Natural killer cell (primary cell): ENCODE results near the gene MIA2. TPM values are rescaled to one million over a fixed set of nuclear protein-coding genes. Genes with fewer than 3 reads are reported as not detected.

Experiments used
- ATAC-seq, 3 donors: fragments of 150-1000 bp in 2 of 3; fragments of 200-7000 bp in 1 of 3; cut with Tn5 transposase; 1 replicate in 1 of 3; 2 replicates in 2 of 3; pipeline ENCODE4 v1.10.0; 2021; ENCODE audit warnings: mild to moderate bottlenecking in 2 of 3, moderate library complexity in 2 of 3
- DNase-seq, 2 donors: peaks; one replicate each; pipeline versions ENCODE4 v3.0.0 to v3.0.0-alpha.2; 2013 to 2021; ENCODE audit warnings: mixed read lengths in 1 of 2
- H3K27ac ChIP-seq: one replicate; pipeline ENCODE4 v1.5.1; 2013; ENCODE audit warnings: mild to moderate bottlenecking, low read length
- H3K27me3 ChIP-seq: one replicate; pipeline ENCODE4 v1.6.1; 2013; ENCODE audit warnings: low read length; ENCODE audit not compliant: control insufficient read depth, insufficient read depth
- H3K36me3 ChIP-seq: one replicate; pipeline ENCODE4 v1.6.1; 2013; ENCODE audit warnings: low read length; ENCODE audit not compliant: control insufficient read depth, insufficient read depth
- H3K4me1 ChIP-seq: one replicate; pipeline ENCODE4 v1.6.1; 2013; ENCODE audit warnings: low read length; ENCODE audit not compliant: control insufficient read depth, insufficient read depth
- H3K4me3 ChIP-seq: one replicate; pipeline ENCODE4 v1.5.1; 2013; ENCODE audit warnings: low read length
- H3K9me3 ChIP-seq: one replicate; pipeline ENCODE4 v1.6.1; 2013; ENCODE audit warnings: low read length; ENCODE audit not compliant: control insufficient read depth, insufficient read depth
- H3K27ac Mint-ChIP-seq, 2 donors: one replicate each; pipeline ENCODE4 v1.8.0; 2022; ENCODE audit warnings: mild to moderate bottlenecking in 2 of 2, mixed read lengths in 2 of 2, moderate library complexity in 1 of 2
- H3K27me3 Mint-ChIP-seq, 2 donors: one replicate each; pipeline ENCODE4 v1.8.0; 2022; ENCODE audit warnings: low read depth in 2 of 2, mixed read lengths in 2 of 2
- H3K36me3 Mint-ChIP-seq: one replicate; pipeline ENCODE4 v1.8.0; 2022; ENCODE audit warnings: mixed read lengths
- H3K4me1 Mint-ChIP-seq, 2 donors: one replicate each; pipeline ENCODE4 v1.8.0; 2022; ENCODE audit warnings: mixed read lengths in 2 of 2
- H3K4me3 Mint-ChIP-seq: one replicate; pipeline ENCODE4 v1.8.0; 2022; ENCODE audit warnings: mild to moderate bottlenecking, moderate library complexity, mixed read lengths
- H3K9me3 Mint-ChIP-seq, 2 donors: one replicate each; pipeline ENCODE4 v1.8.0; 2022; ENCODE audit warnings: mixed read lengths in 2 of 2
- CTCF ChIP-seq: fragments of 200-600 bp; IDR thresholded peaks from one replicate; pipeline ENCODE4 v1.8.0; 2022; ENCODE audit warnings: antibody characterized with exemption
- WGBS: methylation state at CpG from one replicate; pipeline ENCODE4 v1.1.7; 2013; ENCODE audit warnings: missing lambda C conversion rate; ENCODE audit not compliant: insufficient coverage; 5-methylcytosine and 5-hydroxymethylcytosine counted together
- intact Hi-C: fragments of 100-400 bp; cut with micrococcal nuclease; formaldehyde crosslinking; loops from one replicate; pipeline ENCODE4 v1.14.2; 2022
- total RNA-seq, 4 donors: library from RNA; stranded (reverse); fragments of 120-200 nt in 1 of 4; gene quantifications; one replicate each; pipeline versions ENCODE4 v1.2.3 to v1.2.4, GENCODE V29; 2013 to 2022

Gene MIA2
- total RNA-seq, 3 donors from 2014 or later (not counting 1 experiment from before 2014, with no cell fraction given), result 44.7 to 45.7 (median 45.4) TPM

- Mint-ChIP-seq H3K9me3 (no peaks in the 10 kb centered on the region), H3K4me3 (no peak overlapping the region), H3K27ac (peak overlapping the region; percentile 28 to 64), H3K27me3 (no peaks in the 10 kb centered on the region), H3K36me3 (no peaks in the 10 kb centered on the region), H3K4me1 (peaks cover 5% of the 10 kb centered on the region in 2 donors)
- Histone ChIP-seq H3K4me1 (no peaks in the 10 kb centered on the region), H3K27ac (no peak overlapping the region), H3K27me3 (no peaks in the 10 kb centered on the region), H3K4me3 (no peak overlapping the region), H3K36me3 (peaks cover 38% of the 10 kb centered on the region), H3K9me3 (no peaks in the 10 kb centered on the region)
- DNase-seq (no peak), ATAC-seq (peak in 1 of 3 donors; percentile 18)
- no peak for TF ChIP-seq CTCF
- intact Hi-C loops, result no loop called here
- no CpG with 5 or more reads among the region's 4 CpGs for WGBS
These were observed 162.0 kb downstream of the MIA2 start for GRCh38 chr14:39395555-39396254.

GRCh38 chr14:39396448-39396847 lies 162.7 kb downstream of the MIA2 start:
- no peak overlapping the region for H3K4me3 Mint-ChIP-seq

GRCh38 chr14:39398382-39398781 lies 164.7 kb downstream of the MIA2 start:
- H3K36me3 Mint-ChIP-seq, result no peaks in the 10 kb centered on the region
- intact Hi-C loops, result no loop called here
- ATAC-seq, result no peak
- no peak overlapping the region for H3K4me3 Mint-ChIP-seq
- no peak for DNase-seq
- TF ChIP-seq CTCF, result no peak
- Histone ChIP-seq H3K9me3 (no peaks in the 10 kb centered on the region), H3K4me3 (no peak overlapping the region), H3K27ac (no peak overlapping the region), H3K4me1 (no peaks in the 10 kb centered on the region), H3K27me3 (no peaks in the 10 kb centered on the region), H3K36me3 (peaks cover 38% of the 10 kb centered on the region)
- no peaks in the 10 kb centered on the region for H3K27me3 Mint-ChIP-seq
- no peak overlapping the region for H3K27ac Mint-ChIP-seq
- 94% methylated on average over 5 of the region's 6 CpGs for WGBS
- H3K4me1 Mint-ChIP-seq, result peaks cover 12 to 15% of the 10 kb centered on the region in 2 donors
- H3K9me3 Mint-ChIP-seq, result no peaks in the 10 kb centered on the region

More at GRCh38 chr14:39396448-39396847, 162.7 kb downstream of the MIA2 start:
- intact Hi-C loops, result no loop called here
- peaks cover 11 to 13% of the 10 kb centered on the region in 2 donors for H3K4me1 Mint-ChIP-seq
- no peaks in the 10 kb centered on the region for H3K27me3 ChIP-seq
- no peaks in the 10 kb centered on the region for H3K36me3 Mint-ChIP-seq
- no peak overlapping the region for H3K4me3 ChIP-seq
- H3K27ac ChIP-seq, result no peak overlapping the region
- no peak for TF ChIP-seq CTCF
- no peaks in the 10 kb centered on the region for H3K9me3 Mint-ChIP-seq
- ATAC-seq (no peak), DNase-seq (no peak)
- no peak overlapping the region for H3K27ac Mint-ChIP-seq
- H3K36me3 ChIP-seq, result peaks cover 38% of the 10 kb centered on the region
- H3K27me3 Mint-ChIP-seq, result no peaks in the 10 kb centered on the region
- H3K9me3 ChIP-seq, result no peaks in the 10 kb centered on the region
- H3K4me1 ChIP-seq, result no peaks in the 10 kb centered on the region

GRCh38 chr14:39406560-39406959 lies 172.8 kb downstream of the MIA2 start:
- H3K36me3 ChIP-seq, result no peaks in the 10 kb centered on the region
- intact Hi-C loops, result no loop called here
- H3K27me3 ChIP-seq, result no peaks in the 10 kb centered on the region
- Mint-ChIP-seq H3K4me3 (no peak overlapping the region), H3K27ac (peak overlapping the region; percentile 17 to 22), H3K27me3 (no peaks in the 10 kb centered on the region), H3K36me3 (no peaks in the 10 kb centered on the region), H3K9me3 (peaks cover 0 to 2% of the 10 kb centered on the region in 2 donors), H3K4me1 (peaks cover 50 to 54% of the 10 kb centered on the region in 2 donors)
- no peaks in the 10 kb centered on the region for H3K9me3 ChIP-seq
- H3K4me3 ChIP-seq, result no peak overlapping the region
- no peak for TF ChIP-seq CTCF
- no peak for DNase-seq
- 100% methylated on average over 2 of the region's 3 CpGs for WGBS
- H3K27ac ChIP-seq, result no peak overlapping the region
- ATAC-seq, result no peak
- H3K4me1 ChIP-seq, result peaks cover 3% of the 10 kb centered on the region
